Esophagus squamous epithelium (tissue), 5 donors: ENCODE measurements around the gene ILF3. TPM values are rescaled to one million over a fixed set of nuclear protein-coding genes. Genes with fewer than 3 reads are reported as not detected.
A peak's percentile ranks its signal among the peaks of the same experiment; 100 is the strongest.

Source experiments
- DNase-seq: peaks from one replicate; lab custom pipeline; 2025; lab: John Stamatoyannopoulos, UW
- H3K27ac ChIP-seq, 4 donors: fragments of 200-600 bp; sonication (generic); one replicate each; pipeline ENCODE4 v1.5.1; 2016 to 2019; ENCODE audit warnings: mild to moderate bottlenecking in 1 of 4
- H3K27me3 ChIP-seq, 4 donors: fragments of 200-600 bp; sonication (generic); 1 replicate in 3 of 4; 2 replicates in 1 of 4; pipeline versions ENCODE4 v1.5.1 to v1.6.0; 2017 to 2021; ENCODE audit warnings: antibody characterized with exemption in 1 of 4
- H3K36me3 ChIP-seq, 3 donors: fragments of 200-600 bp; sonication (generic); one replicate each; pipeline ENCODE4 v1.5.1; 2016 to 2019
- H3K4me1 ChIP-seq, 3 donors: fragments of 200-600 bp; sonication (generic); one replicate each; pipeline ENCODE4 v1.5.1; 2017 to 2019
- H3K4me3 ChIP-seq, 4 donors: fragments of 200-600 bp; sonication (generic); 1 replicate in 3 of 4; 2 replicates in 1 of 4; pipeline ENCODE4 v1.5.1; 2016 to 2019; ENCODE audit warnings: mild to moderate bottlenecking in 2 of 4, moderate library complexity in 1 of 4
- H3K9me3 ChIP-seq, 3 donors: fragments of 200-600 bp; sonication (generic); one replicate each; pipeline ENCODE4 v1.5.1; 2016 to 2019
- CTCF ChIP-seq, 6 experiments: fragments of 450-650 bp in 4 of 6; fragments of 200-600 bp in 2 of 6; sonication (generic) in 2 of 6; IDR thresholded peaks; one replicate each; pipeline ENCODE4 v1.5.1; 2016 to 2019; ENCODE audit warnings: antibody characterized with exemption in 6 of 6, mild to moderate bottlenecking in 4 of 6, moderate library complexity in 4 of 6
- POLR2A ChIP-seq, 4 donors: fragments of 450-650 bp; IDR thresholded peaks; one replicate each; pipeline ENCODE4 v1.6.1; 2017; ENCODE audit warnings: antibody characterized with exemption in 4 of 4, mild to moderate bottlenecking in 4 of 4, moderate library complexity in 3 of 4
- WGBS, 2 donors: methylation state at CpG; one replicate each; pipeline ENCODE4 v1.1.5; 2018; 5-methylcytosine and 5-hydroxymethylcytosine counted together
- intact Hi-C: fragments of 100-400 bp; cut with DNase I; formaldehyde crosslinking; loops from one replicate; pipeline ENCODE4 v1.15.0; 2022
- total RNA-seq, 4 donors: library from RNA; depleted of rRNA; stranded (reverse); fragments of >200 nt; gene quantifications; one replicate each; pipeline ENCODE4 v1.1.0, GENCODE V29; 2016
- donor health status: DM: yes; HTN: yes; CAD: no.

ILF3 gene
- total RNA-seq, 4 donors from 2014 or later = 68.7 to 123 (median 98.3) TPM

GRCh38 chr19:10729411-10729810 lies 75.3 kb downstream of the ILF3 start:
- TF ChIP-seq POLR2A (IDR thresholded peaks at IDR 0.05) (no peak), CTCF (IDR thresholded peaks at IDR 0.05) (no peak)
- Histone ChIP-seq H3K36me3 (peaks cover 0 to 11% (median 0%) of the 10 kb centered on the region in 3 donors), H3K4me3 (no peak overlapping the region), H3K27me3 (no peaks in the 10 kb centered on the region), H3K27ac (peak overlapping the region in 3 of 4 donors; percentile 39 to 62 (median 57)), H3K9me3 (no peaks in the 10 kb centered on the region), H3K4me1 (peaks cover 3 to 77% (median 19%) of the 10 kb centered on the region in 3 donors)
- no peak for DNase-seq
- 89 to 96% methylated on average over 7 to 13 of the region's 14 CpGs for WGBS, 2 donors
- intact Hi-C loops = no loop called here

GRCh38 chr19:10730932-10731331 lies 76.8 kb downstream of the ILF3 start:
- Histone ChIP-seq H3K27ac (peak overlapping the region; percentile 16 to 75 (median 60)), H3K36me3 (peaks cover 0 to 5% (median 0%) of the 10 kb centered on the region in 3 donors), H3K4me1 (peaks cover 3 to 68% (median 19%) of the 10 kb centered on the region in 3 donors), H3K27me3 (no peaks in the 10 kb centered on the region), H3K4me3 (no peak overlapping the region), H3K9me3 (no peaks in the 10 kb centered on the region)
- no peak for DNase-seq
- intact Hi-C loops = no loop called here
- WGBS, 2 donors = 73 to 93% methylated on average over 3 to 7 of the region's 12 CpGs
- TF ChIP-seq CTCF (IDR thresholded peaks at IDR 0.05) (no peak), POLR2A (IDR thresholded peaks at IDR 0.05) (no peak)

- DNase-seq = no peak
- no peak overlapping the region for H3K4me3 ChIP-seq
- peaks cover 0 to 5% (median 0%) of the 10 kb centered on the region in 3 donors for H3K36me3 ChIP-seq
- no peaks in the 10 kb centered on the region for H3K9me3 ChIP-seq
- peaks cover 3 to 62% (median 13%) of the 10 kb centered on the region in 3 donors for H3K4me1 ChIP-seq
- H3K27me3 ChIP-seq = no peaks in the 10 kb centered on the region
- no peak overlapping the region for H3K27ac ChIP-seq
- WGBS, 2 donors = 64 to 81% methylated on average over 5 of the region's 5 CpGs
- intact Hi-C loops = no loop called here
- TF ChIP-seq CTCF (IDR thresholded peaks at IDR 0.05) = no peak
- TF ChIP-seq POLR2A (IDR thresholded peaks at IDR 0.05) = no peak
Observed at GRCh38 chr19:10735741-10736140, 81.6 kb downstream of the ILF3 start.

- intact Hi-C loops = no loop called here
- no peaks in the 10 kb centered on the region for H3K9me3 ChIP-seq
- peaks cover 0 to 5% (median 0%) of the 10 kb centered on the region in 3 donors for H3K36me3 ChIP-seq
- H3K27ac ChIP-seq = peak overlapping the region in 1 of 4 donors; percentile 2
- DNase-seq = no peak
- peaks cover 0 to 58% (median 8%) of the 10 kb centered on the region in 3 donors for H3K4me1 ChIP-seq
- TF ChIP-seq POLR2A (IDR thresholded peaks at IDR 0.05) = no peak
- TF ChIP-seq CTCF (IDR thresholded peaks at IDR 0.05) = no peak
- 86% methylated on average over 6 of the region's 6 CpGs for WGBS, 2 donors
- H3K27me3 ChIP-seq = no peaks in the 10 kb centered on the region
- H3K4me3 ChIP-seq = no peak overlapping the region
Observed at GRCh38 chr19:10736189-10736588, 82.0 kb downstream of the ILF3 start.

- no peaks in the 10 kb centered on the region for H3K9me3 ChIP-seq
- DNase-seq = no peak
- intact Hi-C loops = no loop called here
- H3K4me1 ChIP-seq = peaks cover 0 to 57% (median 8%) of the 10 kb centered on the region in 3 donors
- peaks cover 0 to 5% (median 0%) of the 10 kb centered on the region in 3 donors for H3K36me3 ChIP-seq
- peak overlapping the region in 1 of 4 donors; percentile 6 for H3K27ac ChIP-seq
- TF ChIP-seq POLR2A (IDR thresholded peaks at IDR 0.05) (no peak), CTCF (IDR thresholded peaks at IDR 0.05) (no peak)
- no peak overlapping the region for H3K4me3 ChIP-seq
- no peaks in the 10 kb centered on the region for H3K27me3 ChIP-seq
- 70 to 78% methylated on average over 6 to 9 of the region's 9 CpGs for WGBS, 2 donors
Observed at GRCh38 chr19:10736916-10737551, 82.9 kb downstream of the ILF3 start.
